Stimulated activated CD4-positive, alpha-beta T cell treated with anti-CD3 and anti-CD28 coated beads, Interleukin-4, amount 100 ng/mL, for 24 hours (primary cell): ENCODE measurements around the gene ARHGAP30.
"Not testable (repeated sequence)": the region's sequence is repeated elsewhere in the genome, so short reads cannot be mapped to it uniquely, and the experiment has no call there.

Experiments
- DNase-seq: peaks from one replicate; pipeline ENCODE4 v3.0.0-alpha.2; 2020

Gene ARHGAP30

DNA sequence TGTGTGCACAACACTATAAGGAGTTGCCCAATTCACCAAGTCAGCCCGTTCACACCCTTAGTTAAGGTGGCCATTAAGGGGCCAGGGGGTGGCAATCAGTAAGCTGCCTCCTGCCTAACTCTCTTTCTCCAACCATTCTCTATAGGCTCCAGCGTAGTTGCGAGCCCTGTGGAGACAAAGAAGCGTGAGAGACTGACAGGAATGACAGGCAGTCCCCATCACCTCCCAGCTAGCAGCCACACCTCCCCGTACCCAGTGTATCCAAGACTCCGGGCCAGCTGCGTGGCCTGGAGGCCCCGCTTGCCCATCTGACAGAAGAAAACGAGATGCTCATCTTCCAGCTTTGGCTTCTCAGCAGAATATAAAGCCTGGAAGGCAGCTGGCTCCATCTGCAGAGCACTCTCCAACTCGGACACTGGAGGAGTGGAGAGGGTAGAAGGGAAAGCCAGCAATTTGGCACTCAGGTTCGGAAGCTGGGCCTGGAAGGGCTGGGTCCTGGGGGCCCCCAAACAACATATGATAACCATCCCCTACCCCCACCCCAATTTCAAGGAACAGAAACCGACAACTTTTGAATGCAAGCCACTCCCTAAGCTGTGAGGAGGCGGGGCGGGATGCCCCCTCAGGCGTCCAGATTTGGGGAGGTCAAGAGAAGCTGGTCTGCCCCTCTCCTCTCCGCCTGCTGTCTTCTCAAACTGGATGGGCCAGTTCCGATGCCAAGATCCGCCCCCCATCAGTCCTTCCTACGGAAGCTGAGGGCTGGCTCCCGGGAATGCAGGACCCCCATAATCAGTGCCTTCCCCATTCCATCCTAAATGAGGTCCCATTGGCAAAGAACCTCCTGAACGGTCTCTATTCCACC is 31.8 kb downstream of the ARHGAP30 start:
- DNase-seq: no peak

- no peak for DNase-seq
These were observed 35.9 kb downstream of the ARHGAP30 start for GRCh38 chr1:161033751-161034150.

- no peak for DNase-seq
These were observed 37.3 kb downstream of the ARHGAP30 start for GRCh38 chr1:161032409-161032808.

DNA sequence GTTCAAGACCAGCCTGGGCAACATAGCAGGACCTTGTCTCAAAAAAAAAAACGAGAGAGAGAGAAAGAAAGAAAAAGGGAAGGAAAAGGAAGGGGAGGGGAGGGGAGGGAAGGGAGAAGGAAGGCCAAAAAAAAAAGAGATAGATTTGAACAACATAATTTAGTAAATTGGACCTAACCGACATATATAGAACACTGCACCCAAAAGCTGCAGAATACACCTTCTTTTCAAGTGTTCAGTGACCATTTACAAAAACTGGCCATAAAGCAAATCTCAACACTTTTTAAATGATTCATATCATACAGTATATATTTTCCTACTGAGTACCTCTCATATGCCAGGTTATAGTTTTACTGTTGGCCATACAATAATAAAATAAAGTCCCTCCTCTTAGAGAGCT is 37.8 kb downstream of the ARHGAP30 start:
- no peak for DNase-seq

- not testable (repeated sequence) for DNase-seq
These were observed 40.2 kb downstream of the ARHGAP30 start for GRCh38 chr1:161029466-161029865.

DNA sequence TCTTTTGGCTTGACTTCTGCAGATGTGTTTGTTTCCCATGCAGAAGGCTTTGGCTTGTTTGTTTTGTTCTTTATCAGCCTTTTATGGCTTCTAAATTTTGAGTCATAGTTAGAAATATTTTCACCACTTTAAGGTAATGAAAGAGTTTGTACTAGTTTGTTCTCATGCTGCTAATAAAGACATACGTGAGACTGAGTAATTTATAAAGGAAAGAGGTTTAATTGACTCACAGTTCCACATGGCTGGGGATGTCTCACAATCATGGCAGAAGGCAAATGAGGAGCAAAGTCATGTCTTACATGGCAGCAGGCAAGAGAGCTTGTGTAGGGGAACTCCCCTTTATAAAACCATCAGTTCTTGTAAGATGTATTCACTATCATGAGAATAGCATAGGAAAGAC is 42.7 kb downstream of the ARHGAP30 start:
- peak; percentile 54 for DNase-seq

GRCh38 chr1:161022432-161022831 is 47.3 kb downstream of the ARHGAP30 start:
- not testable (repeated sequence) for DNase-seq

DNA sequence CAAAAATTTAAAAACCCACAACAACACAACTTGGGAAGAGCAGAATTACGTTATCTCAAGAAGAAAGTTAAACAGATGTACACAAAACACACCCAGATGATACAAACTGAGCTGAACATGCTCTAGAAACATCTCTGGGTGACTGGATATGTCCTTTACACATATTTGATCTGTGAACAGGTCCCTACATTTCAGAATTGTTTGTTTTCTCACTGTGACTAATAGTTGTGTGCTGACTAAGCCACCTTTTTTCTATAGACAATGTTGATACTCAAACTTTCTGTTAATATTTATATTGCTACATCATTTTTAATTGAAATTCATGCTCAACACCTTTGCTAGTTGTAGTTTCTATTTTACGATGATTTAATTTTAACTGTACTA is 47.7 kb downstream of the ARHGAP30 start:
- DNase-seq: no peak

DNA sequence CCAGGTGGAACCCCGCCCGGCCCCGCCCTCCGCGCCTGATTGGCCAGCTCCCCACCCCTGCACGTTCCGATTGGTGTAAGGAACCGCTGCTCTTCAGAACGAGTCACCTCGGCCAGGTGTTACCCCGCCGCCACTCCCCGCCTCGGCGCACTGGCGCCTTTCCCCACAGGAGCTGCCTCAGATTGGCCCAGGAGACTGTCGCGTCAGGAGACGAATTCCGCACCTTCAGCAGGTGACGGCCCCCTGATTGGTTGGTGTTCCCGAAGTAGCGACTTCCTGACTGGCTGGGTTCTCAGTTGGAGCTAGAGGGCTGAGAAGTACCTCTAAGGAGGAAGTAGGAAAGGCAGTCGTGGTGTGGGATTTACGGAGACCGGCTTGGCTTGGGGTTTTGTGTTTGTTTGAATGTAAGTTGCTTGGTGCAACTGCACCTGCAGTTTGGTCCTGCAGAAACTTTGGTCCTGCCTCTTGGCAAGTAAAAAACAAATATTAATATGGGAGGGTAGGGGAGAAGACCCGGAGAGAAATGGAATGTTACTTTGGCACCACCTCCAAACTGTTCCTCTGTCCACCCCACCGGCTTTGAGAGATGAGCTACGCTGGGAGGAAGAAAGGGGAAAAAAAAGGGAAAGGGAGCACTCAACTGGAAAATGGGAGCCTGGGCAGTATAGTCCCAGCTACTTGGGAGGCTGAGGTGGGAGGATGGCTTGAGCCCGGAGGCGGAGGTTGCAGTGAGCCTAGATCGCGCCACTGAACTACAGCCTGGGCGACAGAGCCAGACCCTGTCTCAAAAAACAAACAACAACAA is 48.3 kb downstream of the ARHGAP30 start:
- DNase-seq: peak; percentile 80

GRCh38 chr1:161020509-161021164 is 49.1 kb downstream of the ARHGAP30 start, which contains the start of gene F11R:
Gene F11R (minus strand): TSS chr1:161021152. CDS start chr1:161021073, 79 bp downstream.
- no peak for DNase-seq

- DNase-seq: no peak
These were observed 49.8 kb downstream of the ARHGAP30 start for GRCh38 chr1:161019751-161020495.

- not testable (repeated sequence) for DNase-seq
These were observed 50.5 kb downstream of the ARHGAP30 start for GRCh38 chr1:161019111-161019660.

DNA sequence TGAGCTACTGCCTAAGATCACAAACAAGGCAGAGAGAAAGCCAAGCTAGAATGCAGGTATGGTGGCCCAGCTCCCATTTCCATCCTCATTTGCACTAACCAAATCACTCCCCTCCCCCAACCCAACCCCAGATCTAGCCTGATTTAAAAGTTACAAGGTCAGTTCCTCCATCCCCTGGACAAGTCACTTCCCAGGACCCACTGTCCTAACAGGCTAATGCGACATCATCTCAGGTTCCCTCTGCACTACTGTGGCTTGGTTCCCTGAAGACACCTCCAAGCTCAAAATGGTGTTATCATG is 51.1 kb downstream of the ARHGAP30 start:
- DNase-seq: no peak

DNA sequence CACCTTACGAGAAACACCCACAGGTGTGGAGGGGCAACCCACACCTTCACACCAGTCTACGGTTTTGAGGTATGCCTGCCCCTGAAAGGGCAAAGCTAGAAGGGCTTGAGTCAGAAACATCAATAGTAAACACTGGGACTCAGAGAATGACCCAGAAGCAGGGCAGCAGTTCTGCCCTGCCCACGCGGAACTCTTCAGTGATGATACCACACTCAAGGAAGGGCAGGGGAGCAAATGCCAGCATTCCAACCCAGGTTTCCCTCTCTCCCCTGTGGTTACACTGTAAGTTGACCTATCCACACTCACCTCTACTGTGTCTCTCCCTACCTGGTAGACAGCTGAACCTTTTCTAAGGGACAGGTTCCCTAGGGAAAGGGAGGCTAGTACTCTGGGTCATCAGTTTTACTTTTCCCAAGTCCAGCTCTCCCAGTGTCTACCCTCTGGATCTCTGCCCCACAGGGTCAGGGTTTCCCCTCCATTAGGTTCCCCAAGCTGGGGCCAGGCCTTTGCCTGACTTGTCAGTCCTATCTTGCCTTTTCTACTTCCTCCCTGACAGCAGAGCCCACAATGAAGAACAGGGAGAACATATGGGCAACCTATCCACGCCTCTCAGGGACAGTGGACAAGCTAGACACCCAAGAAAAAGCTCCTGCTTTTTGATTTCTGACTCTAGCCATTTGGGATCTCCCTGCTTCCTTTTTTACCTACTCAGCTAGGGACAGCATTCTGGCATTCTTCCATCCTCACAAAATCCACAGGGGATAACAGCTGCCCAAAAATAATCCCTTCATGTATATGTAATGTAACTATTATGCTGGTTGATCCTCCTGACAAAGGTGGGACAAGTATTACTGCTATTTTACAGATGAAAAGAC is 51.7 kb downstream of the ARHGAP30 start:
- DNase-seq: no peak

- DNase-seq: not testable (repeated sequence)
These were observed 52.5 kb downstream of the ARHGAP30 start for GRCh38 chr1:161017181-161017580.

- not testable (repeated sequence) for DNase-seq
These were observed 53.0 kb downstream of the ARHGAP30 start for GRCh38 chr1:161016683-161017082.

- peak; percentile 63 for DNase-seq
These were observed 56.0 kb downstream of the ARHGAP30 start for GRCh38 chr1:161013488-161014230.

- no peak for DNase-seq
These were observed 56.6 kb downstream of the ARHGAP30 start for GRCh38 chr1:161013131-161013487.

DNA sequence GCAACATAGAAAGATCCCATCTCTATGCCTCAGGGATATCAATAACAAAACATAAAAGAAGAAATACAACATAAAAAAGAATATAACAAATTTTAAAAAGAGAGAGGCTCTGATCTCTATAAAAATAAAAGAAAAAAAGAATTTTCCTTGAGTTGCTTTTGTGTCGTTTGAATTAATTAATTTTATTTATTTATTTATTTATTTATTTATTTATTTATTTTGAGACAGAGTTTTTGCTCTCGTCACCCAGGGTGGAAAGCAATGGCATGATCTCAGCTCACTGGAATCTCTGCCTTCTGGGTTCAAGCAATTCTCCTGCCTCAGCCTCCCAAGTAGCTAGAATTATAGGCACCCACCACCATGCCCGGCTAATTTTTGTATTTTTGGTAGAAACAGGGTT is 57.3 kb downstream of the ARHGAP30 start:
- DNase-seq: no peak

GRCh38 chr1:161009602-161010211 is 60.0 kb downstream of the ARHGAP30 start:
- DNase-seq: no peak
